SIG-M5 treated with dmso at 0.1 percent for 504 hours (cell line): ENCODE measurements around the gene TESMIN.

Experiments used
- DNase-seq: peaks from one replicate; lab custom pipeline; 2025; ENCODE audit not compliant: unreplicated experiment; lab: John Stamatoyannopoulos, UW

Gene TESMIN, protein sequence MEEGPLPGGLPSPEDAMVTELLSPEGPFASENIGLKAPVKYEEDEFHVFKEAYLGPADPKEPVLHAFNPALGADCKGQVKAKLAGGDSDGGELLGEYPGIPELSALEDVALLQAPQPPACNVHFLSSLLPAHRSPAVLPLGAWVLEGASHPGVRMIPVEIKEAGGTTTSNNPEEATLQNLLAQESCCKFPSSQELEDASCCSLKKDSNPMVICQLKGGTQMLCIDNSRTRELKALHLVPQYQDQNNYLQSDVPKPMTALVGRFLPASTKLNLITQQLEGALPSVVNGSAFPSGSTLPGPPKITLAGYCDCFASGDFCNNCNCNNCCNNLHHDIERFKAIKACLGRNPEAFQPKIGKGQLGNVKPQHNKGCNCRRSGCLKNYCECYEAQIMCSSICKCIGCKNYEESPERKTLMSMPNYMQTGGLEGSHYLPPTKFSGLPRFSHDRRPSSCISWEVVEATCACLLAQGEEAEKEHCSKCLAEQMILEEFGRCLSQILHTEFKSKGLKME

DNA sequence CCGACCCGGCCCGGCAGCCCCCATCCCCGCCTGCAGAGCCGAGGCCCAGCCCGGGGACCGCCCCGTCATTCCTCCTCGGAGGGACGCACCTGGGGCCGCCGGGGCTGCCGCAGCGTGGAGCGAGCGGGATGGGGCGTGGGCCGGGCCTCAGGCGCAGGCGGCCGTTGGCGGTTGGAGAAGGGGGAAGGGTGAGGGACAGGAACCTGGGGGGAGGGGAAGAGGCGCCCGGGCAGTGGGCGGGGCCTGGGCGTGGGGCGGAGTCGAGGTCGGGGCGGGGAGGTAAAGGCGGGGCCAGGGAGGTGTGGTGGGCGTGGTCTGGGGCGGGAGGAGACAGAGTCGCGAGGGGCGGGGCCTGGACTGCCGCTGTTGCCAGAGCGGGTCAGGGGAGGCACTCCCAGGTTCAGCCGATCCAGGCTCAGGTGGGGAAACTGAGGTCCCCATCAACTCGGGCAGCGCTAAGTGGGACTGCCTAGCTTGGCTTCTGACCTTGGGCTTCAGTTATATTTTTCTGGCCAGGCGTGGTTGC lies at the start of gene TESMIN:
TESMIN (minus strand) TSS at position 190 of the 526 bp plus-strand sequence. CDS start 860 bp downstream, outside the sequence.
- DNase-seq: peak; percentile 79

DNA sequence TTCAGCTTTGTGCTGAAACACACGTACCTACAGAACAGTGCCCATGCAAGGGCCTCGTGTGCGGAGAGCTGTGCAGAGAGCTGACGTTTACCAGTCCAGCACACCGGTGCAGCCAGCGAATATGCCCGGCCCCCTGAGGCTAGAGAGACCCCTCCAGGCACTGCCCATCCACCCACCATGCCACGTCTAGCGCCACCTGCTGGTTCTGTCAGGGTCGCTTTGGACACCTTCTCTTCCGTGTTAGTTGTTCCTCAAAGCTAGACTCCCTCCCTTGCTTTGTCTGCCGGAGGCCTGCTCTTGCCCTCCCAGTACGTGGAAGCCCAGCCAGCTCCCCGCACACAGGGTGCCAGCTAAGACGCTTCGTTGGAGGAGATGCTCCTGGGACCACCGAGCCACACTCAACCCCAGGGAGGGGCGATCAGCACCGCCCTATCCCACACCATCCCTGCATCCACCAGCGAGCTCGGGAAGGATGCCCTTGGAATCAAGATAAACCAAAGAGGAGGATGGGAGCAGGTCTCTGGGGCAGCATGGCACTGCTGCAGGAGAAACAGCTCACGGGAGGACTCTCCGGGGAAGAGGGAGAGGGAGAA lies 47.0 kb upstream of the TESMIN start:
- DNase-seq: no peak

DNA sequence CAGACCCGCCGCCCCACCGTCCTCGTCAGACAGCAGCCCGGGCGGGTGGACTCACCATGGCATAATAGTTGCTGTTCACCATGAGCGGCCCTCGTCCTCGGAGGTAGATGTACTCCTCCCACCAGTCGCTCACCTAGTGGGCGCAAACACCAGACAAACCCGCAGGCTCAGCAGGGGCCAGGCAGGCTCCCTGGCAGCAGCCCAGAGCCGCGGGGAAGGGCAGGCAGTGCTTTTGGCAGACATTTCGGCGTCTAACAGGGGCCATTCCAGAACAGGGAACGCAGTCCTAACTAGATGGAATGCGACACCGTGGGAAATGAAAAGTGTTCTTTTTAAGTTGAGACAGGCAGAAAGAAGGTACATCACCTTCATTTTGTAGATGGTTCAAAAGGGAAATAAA lies 45.5 kb upstream of the TESMIN start:
- no peak for DNase-seq

DNA sequence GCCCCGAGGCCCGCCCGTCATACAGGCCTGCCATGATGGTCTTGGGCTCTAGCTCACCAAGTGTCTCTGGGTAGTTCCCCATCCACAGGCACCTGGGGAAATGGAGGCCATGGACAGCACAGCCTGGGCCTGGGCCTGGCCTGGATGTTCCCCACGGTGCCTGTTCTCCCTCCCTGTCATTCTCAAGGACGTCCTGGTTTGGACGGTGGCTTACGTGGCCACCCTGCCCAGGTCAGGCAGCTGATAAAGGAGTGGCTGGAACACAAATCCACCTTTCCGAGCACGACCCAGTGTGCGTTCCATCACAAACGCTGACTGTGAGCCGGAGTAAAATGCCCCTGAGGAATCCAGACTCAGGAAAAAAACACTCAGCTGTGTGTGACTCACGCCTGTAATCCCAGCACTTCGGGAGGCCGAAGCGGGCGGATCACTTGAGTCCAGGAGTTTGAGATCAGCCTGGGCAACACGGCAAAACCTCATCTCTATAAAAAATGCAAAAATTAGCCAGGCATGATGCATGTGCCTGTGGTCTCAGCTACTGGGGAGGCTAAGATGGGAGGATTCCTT lies 41.2 kb upstream of the TESMIN start:
- no peak for DNase-seq

DNA sequence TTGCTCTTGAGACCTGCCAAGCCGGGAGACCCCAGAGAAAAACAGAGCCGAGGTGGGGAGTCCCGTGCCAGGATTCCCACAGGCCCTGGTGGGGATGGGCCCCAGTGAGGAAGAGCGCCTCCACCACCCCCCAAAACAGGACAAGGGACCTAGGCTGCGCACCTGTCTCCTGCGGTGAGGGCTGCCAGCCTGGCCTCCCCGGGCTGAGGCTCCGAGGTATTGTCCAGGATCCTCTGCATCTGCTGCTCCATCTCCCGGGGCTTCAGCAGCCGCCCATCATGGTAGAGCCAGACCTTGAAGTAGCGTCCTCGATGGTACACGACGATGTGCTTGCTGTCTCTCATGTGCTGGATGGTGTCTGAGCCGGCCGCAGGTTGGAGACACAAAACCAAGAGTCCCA lies 33.3 kb upstream of the TESMIN start:
- DNase-seq: no peak

DNA sequence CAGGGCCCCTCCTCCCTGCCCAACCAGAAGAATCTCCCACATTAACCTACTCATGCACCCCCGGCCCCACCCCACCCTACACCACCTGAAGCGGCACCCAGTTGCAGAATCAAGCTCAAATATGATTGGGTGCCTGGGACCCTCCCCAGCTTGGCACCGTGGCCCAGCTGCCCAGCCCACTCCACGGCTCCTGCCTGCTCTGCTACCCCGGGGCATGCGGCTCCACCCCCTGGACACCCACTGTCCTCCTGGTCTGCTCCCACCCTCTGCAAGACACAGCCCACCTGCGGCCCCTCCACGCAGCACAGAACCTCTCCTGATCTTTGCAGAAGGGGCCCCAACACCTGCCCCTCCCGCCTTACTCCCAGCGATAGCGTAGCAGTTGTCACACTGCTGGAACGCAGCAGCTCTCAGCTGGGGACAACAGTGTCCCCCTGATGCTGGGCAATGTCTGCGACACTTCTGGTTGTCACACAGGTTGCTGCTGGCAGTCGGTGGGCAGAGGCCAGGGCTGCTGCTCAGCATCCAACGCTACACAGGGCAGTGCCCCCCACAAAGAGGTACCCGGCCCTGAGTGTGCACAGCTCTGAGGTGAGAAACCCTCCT lies 32.0 kb upstream of the TESMIN start:
- no peak for DNase-seq

DNA sequence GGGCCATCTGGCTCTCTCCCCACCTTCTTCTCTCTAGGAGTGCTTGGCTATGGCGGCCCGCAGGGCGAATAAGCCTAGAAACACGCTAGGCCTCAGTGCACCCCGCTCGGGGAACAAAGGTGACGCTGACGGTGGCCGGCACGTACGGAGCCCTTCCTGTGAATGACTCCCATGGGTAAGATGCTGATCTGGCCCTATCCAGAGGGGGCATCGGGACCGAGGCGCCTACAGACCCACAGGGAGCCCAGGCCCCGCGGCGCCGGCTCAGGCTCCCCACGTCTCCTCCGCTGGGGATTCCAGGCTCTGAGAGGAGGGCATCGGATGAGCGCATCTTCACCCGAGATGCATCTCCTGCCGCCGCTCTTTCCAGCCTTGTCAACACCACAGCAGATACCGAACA lies 31.4 kb upstream of the TESMIN start:
- no peak for DNase-seq

DNA sequence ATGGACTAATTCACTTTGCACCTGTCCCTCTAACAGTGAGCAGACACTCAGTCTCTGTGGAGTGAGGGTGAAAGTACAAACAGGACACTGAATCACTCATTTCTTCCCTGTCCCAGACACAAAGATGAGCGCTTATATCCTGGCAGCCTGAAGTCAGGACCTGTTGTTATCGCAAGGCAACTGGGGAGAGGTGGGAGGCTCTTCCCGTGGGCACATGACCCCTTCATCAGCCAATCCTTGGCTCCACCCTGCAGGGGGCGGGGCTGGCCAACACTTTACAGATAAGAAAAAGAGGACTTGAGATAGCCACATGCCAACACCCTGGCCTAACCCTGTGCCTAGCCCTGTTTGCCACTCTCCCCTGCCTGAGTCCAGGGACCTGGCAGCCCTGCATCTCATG lies 29.5 kb upstream of the TESMIN start:
- DNase-seq: no peak

DNA sequence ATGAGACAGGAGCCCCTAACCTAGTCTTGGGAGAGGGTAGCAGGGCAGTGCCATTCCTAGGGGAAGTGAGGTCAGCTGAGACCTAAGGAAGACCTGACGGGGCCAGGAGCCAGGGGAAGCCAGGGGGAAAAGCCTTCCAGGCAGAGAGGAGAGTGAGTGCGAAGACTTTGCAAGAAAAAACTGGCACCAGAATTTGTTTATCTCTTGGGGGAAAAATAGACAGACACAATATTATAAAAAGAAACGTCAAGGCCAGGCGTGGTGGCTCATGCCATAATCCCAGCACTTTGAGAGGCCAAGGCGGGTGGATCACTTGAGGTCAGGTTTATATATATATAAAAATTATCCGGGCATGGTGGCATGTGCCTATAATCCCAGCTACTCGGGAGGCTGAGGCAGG lies 26.9 kb upstream of the TESMIN start:
- no peak for DNase-seq

DNA sequence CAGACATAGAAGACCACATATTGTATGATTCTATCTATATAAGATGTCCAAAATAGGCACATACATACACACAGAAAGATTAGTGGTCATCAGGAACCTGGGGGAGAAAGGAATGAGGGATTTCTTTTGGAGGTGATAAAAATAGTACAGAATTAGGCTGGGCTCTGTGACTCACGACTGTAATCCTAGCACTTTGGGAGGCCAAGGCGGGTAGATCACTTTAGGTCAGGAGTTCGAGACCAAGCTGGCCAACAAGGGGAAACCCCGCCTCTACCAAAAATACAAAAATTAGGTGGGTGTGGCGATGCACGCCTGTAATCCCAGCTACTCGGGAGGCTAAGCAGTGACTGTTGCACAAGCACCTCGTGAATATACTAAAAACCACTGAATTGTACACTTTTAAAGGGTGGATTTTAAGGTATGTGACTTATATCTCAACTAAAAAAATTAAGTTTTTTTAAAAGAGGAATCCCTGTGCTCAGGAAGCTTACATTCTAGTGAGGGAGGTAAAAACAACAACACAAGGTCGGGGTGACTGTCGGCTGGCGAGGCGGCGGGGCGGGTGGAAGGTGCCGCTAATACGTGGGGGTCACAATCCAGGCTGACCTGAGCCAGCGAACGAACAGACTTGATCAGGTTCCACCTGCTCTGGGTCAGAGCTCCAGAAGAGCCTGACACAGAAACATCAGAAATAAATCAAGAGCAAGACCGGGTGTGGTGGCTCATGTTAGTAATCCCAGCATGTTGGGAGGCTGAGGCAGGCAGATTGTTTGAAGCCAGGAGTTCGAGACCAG lies 25.3 kb upstream of the TESMIN start:
- no peak for DNase-seq

DNA sequence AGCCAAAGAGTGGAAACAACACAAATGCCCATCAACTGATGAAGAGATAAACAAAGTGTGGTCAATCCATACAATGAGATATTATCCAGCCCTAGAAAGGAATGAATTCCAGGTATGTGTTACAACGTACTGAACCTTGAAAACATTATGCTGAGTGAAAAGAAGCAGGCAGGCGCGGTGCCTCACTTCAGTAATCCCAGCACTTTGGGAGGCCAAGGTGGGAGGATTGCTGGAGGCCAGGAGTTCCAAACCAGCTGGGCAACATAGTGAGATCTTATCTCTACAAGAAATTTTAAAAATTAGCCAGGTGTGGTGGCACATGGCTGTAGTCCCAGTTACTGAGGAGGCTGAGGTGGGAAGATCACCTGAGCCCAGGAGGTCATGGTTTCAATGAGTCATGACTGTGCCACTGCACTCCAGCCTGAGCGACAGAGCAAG lies 24.6 kb upstream of the TESMIN start:
- DNase-seq: peak; percentile 12

DNA sequence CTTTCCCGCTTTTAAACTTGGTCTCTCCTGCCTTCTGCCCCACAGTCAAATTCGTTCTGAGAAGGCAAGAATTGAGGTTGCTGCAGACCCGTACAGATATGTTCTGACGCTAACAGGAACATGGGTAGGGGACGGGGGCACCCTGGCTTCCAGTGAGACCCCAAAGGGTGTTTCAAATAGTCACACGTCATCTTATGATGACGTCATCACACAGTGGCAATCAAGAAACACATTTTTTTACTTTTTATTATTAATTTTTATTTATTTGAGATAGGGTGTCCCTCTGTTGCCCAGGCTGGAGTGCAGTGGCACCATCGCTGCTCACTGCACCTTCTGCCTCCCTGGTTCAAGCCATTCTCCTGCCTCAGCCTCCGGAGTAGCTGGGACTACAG lies 22.9 kb upstream of the TESMIN start:
- DNase-seq: no peak

DNA sequence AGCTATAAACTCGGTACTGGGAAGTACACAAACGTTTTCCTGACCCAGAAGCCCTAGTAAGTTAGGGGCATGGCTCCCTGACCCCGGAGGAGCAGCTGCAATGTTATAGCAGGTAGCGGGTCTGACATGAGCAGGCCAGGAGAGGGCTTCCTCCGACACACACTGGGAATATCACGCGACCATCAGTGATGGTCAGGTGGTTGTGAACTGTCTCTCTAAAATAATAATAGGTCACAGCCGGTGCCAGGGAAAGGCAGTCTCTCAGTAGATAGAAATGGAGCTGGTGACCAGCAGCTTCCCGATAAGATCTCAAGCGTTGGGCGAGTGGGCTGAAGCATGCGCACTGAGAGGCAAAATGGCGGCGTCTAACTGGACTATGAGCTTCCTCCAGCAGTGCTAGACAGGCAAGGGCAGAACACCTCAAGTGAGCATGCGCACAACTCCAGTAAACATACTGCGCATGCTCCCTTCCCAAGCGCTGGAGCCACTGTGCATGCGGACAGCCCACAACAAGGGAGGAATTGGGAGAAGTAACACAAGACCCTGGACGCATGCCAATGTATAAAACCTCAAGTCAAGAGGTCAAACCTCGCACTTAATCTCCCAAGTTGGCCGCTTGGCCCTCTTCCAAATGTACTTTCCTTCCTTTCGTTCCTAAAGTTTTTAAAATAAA lies 22.3 kb upstream of the TESMIN start:
- DNase-seq: no peak

DNA sequence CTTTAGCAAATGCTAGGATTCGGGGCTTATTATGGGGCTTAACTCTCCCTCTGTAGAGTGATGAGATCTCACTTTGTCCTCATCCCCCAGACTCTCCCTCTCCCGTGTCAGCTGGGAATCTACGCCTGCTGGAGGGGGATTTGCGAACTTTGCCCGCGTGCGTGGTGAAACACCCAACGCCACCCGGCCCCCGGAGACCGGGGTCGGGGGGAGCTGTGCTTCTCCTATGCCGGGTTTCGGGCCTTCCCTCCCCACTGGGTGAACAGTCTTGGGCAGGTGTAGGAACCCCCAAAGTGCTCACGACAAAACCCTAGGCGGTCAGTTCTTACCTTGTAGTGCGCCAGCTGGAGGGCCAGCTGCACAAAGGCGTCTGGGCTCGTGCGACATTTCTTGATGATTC lies 21.6 kb upstream of the TESMIN start:
- no peak for DNase-seq

DNA sequence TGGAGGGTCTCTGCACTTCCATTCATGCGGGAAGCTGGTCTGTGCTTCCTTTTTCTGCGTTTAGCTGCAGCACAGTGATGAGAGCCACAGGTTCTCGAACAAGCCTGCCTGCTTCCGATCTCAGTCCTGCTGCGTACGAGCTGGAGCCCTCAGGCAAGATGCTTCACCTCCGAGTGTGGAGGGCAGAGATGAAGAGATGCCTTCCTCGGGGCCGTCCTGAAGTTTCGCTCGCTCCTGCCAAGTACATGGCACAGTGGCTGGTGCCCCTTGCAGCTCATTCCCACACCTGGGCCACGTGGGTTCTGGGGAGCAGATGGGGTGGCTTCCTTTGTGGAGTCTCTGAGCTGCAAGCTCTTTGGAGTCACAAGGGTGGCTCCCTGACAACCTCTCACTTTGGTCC lies 19.5 kb upstream of the TESMIN start:
- no peak for DNase-seq

DNA sequence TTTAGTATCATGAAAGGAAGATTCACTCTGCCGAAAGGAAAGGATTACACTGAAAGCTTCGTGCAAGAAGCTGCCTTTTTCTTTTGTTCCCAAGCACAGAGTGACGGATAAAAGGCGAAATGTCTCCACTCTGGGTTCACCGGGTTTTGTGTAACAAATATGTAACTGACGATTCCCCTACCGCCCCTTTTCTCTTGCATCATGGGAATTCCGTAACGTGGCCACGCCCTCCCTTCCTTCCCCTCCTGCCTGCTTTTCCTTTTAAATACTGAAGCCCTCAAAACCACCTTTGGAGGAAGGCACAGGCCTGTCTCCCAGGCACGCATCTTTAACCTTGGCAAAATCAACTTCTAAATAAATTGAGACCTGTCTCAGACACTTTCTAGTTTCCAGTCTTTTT lies 16.4 kb upstream of the TESMIN start:
- DNase-seq: no peak

DNA sequence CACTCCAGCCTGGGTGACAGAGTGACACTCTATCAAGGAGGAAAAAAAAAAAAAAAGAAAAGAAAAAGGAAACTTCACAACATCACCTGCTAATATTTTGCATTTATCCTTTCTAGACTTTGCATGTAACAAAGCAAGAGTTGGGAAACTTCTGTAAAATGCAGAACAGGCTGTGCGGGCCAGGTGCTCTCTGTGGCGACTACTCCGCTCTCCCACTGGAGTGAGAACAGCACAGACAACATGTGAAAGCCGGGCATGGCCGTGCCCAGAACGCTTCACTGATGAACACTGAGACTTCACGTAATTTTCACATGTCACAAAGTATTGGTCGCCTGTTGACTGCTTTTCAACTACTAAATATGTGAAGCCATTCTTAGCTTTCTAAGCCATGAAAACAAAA lies 15.5 kb upstream of the TESMIN start:
- no peak for DNase-seq

DNA sequence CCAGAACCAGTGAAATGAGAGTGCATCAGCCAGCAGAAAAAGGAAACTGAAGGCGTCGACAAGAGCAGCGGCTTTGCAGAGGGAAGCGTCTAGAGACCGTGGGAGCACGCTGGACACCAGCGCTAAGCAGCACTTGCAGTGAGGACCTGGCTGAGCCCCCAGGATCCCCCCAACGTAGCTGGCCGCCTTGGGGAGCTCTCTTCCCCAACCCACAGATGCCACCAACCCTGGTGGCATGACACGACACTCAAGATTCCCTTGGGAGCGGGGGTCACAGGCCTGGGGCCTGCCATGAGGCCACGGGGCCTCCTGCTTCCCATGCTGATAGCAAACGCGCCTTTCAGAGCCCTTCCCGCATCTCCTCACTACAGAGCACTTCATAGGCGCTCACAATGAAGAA lies 13.4 kb upstream of the TESMIN start:
- no peak for DNase-seq

DNA sequence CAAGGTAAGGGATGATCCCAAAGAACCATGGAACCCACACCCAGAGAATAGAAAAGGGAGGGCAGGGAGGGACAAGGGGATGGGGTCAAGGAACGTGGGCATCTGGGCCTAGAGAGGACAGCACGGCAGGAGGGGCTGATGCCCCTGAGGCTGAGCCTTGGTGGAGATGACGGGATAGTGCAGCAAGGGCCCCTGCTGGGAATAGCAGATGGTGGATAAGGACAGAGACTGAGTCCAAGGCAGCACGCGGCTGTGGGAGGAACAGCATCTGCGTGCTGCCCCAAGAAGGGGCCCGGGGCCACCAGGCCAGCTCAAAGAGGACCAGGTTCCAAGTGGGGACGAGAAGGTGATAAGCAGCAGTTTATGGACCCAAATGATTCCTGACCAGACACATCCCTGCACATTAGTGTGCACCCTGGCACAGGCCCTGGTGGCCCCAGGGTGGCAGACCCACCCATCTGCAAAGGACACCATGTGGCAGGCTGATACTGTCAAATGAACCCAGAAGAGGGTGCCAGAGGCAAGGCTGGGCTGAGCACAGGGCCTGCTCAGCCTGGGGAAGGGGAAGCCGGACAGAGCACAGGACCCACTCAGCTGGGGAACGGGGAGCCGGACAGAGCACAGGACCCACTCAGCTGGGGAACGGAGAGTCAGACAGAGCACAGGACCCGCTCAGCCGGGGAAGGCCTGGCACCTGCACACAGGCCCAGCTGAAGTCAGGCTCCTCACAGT lies 12.8 kb upstream of the TESMIN start:
- no peak for DNase-seq
